HCT116 (cell line): ENCODE measurements around the gene SYNPR.

Experiments used
- CTCF ChIP-seq, 3 experiments: fragments of 200-600 bp in 1 of 3; sonication (generic) in 1 of 3; IDR thresholded peaks in 2 of 3; conservative IDR thresholded peaks in 1 of 3; 2 replicates each; pipeline ENCODE4 v1.5.1; 2012 to 2017; ENCODE audit warnings: low read depth in 2 of 3, low read length in 2 of 3, antibody characterized with exemption in 1 of 3, borderline replicate concordance in 1 of 3, control low read depth in 1 of 3, mild to moderate bottlenecking in 1 of 3, mixed read lengths in 1 of 3, mixed run types in 1 of 3, moderate library complexity in 1 of 3; ENCODE audit not compliant: insufficient read depth in 1 of 3
- EZH2 ChIP-seq: fragments of 200-600 bp; sonication (generic); IDR thresholded peaks from 2 replicates; pipeline ENCODE4 v1.6.1; 2017; ENCODE audit warnings: antibody characterized with exemption, mixed run types
- FOSL1 ChIP-seq: IDR thresholded peaks from 2 replicates; pipeline ENCODE4 v1.6.1; 2012; ENCODE audit warnings: low read depth
- POLR2A ChIP-seq: IDR thresholded peaks from 2 replicates; pipeline ENCODE4 v1.7.0; 2011; ENCODE audit warnings: borderline replicate concordance; ENCODE audit not compliant: insufficient read depth, insufficient read length; ENCODE audit errors: extremely low read depth
- POLR2AphosphoS5 ChIP-seq: IDR thresholded peaks from 2 replicates; pipeline ENCODE4 v1.6.1; 2011; ENCODE audit warnings: mild to moderate bottlenecking, low read depth, low read length, moderate library complexity
- RAD21 ChIP-seq: IDR thresholded peaks from 2 replicates; pipeline ENCODE4 v1.6.1; 2012; ENCODE audit warnings: low read depth, mild to moderate bottlenecking
- REST ChIP-seq: IDR thresholded peaks from 2 replicates; pipeline ENCODE4 v1.6.1; 2012; ENCODE audit warnings: low read depth
- TCF7L2 ChIP-seq: IDR thresholded peaks from 2 replicates; pipeline ENCODE4 v1.7.0; 2011; ENCODE audit warnings: borderline replicate concordance, inconsistent platforms; ENCODE audit not compliant: insufficient read depth, insufficient read length; ENCODE audit errors: extremely low read depth
- ZFX ChIP-seq: fragments of 450-650 bp; IDR thresholded peaks from 2 replicates; pipeline ENCODE4 v1.6.1; 2017

DNA sequence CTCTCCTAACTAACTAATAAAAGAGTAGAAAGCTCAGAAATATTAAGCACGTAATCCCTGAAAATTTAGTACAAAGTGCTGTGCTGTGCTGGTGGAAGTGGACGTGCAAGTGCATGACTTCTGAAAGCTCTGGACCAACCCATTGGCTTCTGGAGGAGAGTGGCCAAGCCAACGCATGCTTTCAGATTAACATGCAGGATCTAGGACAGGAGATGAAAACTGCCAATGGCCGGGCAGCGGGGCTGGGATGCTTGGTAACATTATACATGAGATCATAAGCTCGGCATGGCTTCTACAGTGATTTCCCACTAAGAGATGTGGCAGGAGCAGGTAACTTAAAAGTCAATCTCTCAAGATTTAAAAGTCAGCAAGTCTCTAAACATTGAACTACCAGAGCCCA is 203.5 kb downstream of the SYNPR start:
- TF ChIP-seq CTCF (IDR thresholded peaks at IDR 0.05 in 2 of 3, conservative IDR thresholded peaks at IDR 0.05 in 1 of 3; ENCODE audit: borderline replicate concordance in 1 of 3, insufficient read depth in 1 of 3, low read depth in 2 of 3, low read length in 2 of 3) (no peak), EZH2 (no peak), TCF7L2 (no peak), REST (no peak), ZFX (no peak), FOSL1 (no peak), POLR2AphosphoS5 (no peak), RAD21 (no peak), POLR2A (no peak)
